HG03025 (cell line): ENCODE measurements around the gene MIDN.
"Not testable (repeated sequence)": the region's sequence is repeated elsewhere in the genome, so short reads cannot be mapped to it uniquely, and the experiment has no call there.

ENCODE experiments used
- ATAC-seq: cut with Tn5 transposase; IDR thresholded peaks from one replicate; pipeline ENCODE4 v1.9.1; 2021; ENCODE audit warnings: mild to moderate bottlenecking, moderate library complexity; ENCODE audit not compliant: unreplicated experiment, low FRiP score

The MIDN gene

GRCh38 chr19:1248139-1248785, at the start of gene MIDN:
Gene MIDN, plus strand, starts transcription at chr19:1248583. Its CDS starts 1,714 bp downstream, at chr19:1250297.
- peak; percentile 2 for ATAC-seq

DNA sequence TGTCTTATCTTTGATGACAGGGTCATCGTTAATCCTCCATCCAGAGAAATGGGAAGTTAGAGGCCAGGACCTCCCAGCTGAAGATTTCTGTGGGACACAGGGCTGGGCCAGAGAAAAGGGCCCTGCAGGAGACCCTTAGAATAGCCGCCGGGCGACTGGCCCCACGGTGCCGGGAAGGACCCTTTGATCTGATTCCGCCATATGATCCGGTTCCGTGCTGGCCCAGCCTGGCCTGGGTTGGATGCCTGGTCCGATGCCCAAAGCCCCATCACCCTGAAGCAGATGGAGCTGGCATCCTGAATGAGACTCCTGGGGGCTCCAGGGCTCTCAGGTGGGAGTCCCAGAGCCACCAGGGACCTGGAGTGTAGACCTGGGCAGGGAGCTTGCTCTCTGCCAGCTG, 48.9 kb upstream of the MIDN start:
- no peak for ATAC-seq

- ATAC-seq = not testable (repeated sequence)
Observed at GRCh38 chr19:1200614-1201013, 47.8 kb upstream of the MIDN start.

GRCh38 chr19:1205114-1206099, 43.0 kb upstream of the MIDN start, which contains the start of gene STK11:
Gene STK11, plus strand, starts transcription at chr19:1205778. Its CDS starts 1,136 bp downstream, at chr19:1206914.
- peak; percentile 78 for ATAC-seq

GRCh38 chr19:1206150-1206863, 42.1 kb upstream of the MIDN start:
- no peak for ATAC-seq

DNA sequence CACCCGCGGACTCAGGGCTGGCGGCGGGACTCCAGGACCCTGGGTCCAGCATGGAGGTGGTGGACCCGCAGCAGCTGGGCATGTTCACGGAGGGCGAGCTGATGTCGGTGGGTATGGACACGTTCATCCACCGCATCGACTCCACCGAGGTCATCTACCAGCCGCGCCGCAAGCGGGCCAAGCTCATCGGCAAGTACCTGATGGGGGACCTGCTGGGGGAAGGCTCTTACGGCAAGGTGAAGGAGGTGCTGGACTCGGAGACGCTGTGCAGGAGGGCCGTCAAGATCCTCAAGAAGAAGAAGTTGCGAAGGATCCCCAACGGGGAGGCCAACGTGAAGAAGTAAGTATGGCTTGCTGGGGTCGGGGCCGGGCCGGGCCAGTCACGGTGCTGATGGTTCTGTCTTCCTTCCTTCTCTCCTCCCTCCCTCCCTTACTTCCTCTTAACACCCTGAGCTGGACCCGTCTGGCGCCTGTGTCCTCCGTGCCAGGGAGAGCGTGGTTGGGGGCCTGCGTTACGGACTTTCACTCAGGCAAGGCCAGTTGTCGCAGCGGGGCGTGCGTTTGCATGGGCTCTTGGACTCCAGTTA, 41.4 kb upstream of the MIDN start:
- no peak for ATAC-seq

GRCh38 chr19:1208830-1209229, 39.6 kb upstream of the MIDN start:
- not testable (repeated sequence) for ATAC-seq

GRCh38 chr19:1210227-1210538, 38.2 kb upstream of the MIDN start:
- no peak for ATAC-seq

- ATAC-seq = no peak
Observed at GRCh38 chr19:1211494-1212234, 36.7 kb upstream of the MIDN start.

DNA sequence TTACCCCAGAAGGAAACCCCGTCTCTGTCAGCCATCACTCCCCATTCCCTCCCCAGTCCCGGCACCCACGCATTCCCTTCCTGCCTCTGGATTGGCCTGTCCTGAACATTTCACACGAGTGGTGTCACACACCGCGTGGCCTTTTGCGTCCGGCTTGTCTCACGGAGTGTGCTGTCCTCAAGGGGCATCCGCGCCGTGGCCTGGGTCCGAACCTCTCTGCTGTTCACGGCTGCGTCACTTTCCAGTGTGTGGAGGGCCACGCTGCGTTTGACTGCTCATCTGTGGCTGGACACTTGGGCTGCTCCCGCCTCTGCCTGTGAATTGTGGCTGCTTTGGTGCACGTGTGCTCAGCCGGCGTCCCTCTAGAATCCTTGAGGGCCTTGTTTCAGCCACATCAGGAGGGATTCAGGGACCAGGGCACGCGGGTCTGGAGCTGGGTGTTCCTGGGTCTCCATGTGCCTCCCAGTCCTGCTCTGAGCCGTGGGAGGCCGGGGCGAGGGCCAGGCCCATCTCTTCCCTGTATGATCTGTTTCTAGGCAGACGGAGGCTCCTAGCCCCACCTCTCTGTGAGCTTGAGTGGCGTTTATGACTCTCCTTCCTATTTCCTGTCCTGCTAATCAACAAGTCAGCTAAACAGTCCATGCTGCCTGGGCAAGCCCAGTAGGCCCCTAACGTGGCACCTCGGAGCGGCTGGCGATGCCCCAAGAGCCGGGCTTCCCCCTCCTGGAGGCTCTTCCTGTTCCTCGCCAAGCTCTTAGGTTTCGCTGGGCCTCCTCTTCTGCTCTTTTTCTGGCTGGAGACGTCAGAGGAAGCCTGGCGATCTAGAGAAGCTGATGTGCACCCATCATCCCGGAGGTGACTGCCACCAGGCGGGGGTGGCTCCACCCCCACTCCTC, 34.7 kb upstream of the MIDN start:
- ATAC-seq = no peak

- no peak for ATAC-seq
Observed at GRCh38 chr19:1214299-1214861, 34.0 kb upstream of the MIDN start.

- ATAC-seq = no peak
Observed at GRCh38 chr19:1214862-1215731, 33.3 kb upstream of the MIDN start.

- no peak for ATAC-seq
Observed at GRCh38 chr19:1216756-1217155, 31.6 kb upstream of the MIDN start.

DNA sequence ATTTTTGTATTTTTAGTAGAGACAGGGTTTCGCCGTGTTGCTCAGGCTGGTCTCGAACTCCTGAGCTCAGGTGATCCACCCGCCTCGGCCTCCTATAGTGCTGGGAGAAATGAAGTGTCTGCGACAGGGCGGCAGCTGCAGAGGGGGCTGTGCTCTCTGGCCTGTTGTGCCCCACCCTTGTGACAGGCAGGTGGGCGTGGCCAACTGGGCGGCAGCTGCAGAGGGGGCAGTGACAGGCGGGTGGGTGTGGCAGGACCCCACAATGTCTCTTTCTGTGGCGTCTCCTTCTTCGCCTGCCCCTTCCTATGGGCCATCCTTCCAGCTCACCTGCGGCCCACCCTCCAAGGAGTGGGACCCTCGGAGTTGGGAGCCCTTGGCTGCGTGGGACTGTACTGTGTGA, 31.0 kb upstream of the MIDN start:
- ATAC-seq = no peak

- no peak for ATAC-seq
Observed at GRCh38 chr19:1218751-1219567, 29.4 kb upstream of the MIDN start.

- no peak for ATAC-seq
Observed at GRCh38 chr19:1219786-1220476, 28.5 kb upstream of the MIDN start.
